RWPE2 (cell line): ENCODE results near the gene BRICD5.

ENCODE experiments used
- ATAC-seq: fragments of 200-7000 bp; cut with Tn5 transposase; 3 replicates; pipeline ENCODE4 v1.9.1; 2021; ENCODE audit warnings: low read depth
- DNase-seq: peaks from one replicate; pipeline ENCODE4 v3.0.0-alpha.2; 2020; ENCODE audit warnings: low spot score
- H3K27ac ChIP-seq: fragments of 450-650 bp; 2 replicates; pipeline ENCODE4 v1.5.1; 2017; ENCODE audit warnings: mild to moderate bottlenecking; ENCODE audit not compliant: poor library complexity, severe bottlenecking
- H3K27me3 ChIP-seq: fragments of 250-450 bp; sonication (Bioruptor Pico); 2 replicates; pipeline ENCODE4 v1.5.1; 2021; ENCODE audit warnings: mild to moderate bottlenecking, moderate library complexity; ENCODE audit not compliant: insufficient read depth, poor library complexity, severe bottlenecking
- H3K36me3 ChIP-seq: fragments of 250-450 bp; sonication (Bioruptor Pico); 2 replicates; pipeline ENCODE4 v1.5.1; 2020; ENCODE audit warnings: low read depth, mild to moderate bottlenecking, moderate library complexity
- H3K4me1 ChIP-seq: fragments of 250-450 bp; sonication (Bioruptor Pico); 2 replicates; pipeline ENCODE4 v1.5.1; 2021; ENCODE audit warnings: mild to moderate bottlenecking, moderate library complexity; ENCODE audit not compliant: insufficient read depth, poor library complexity, severe bottlenecking
- H3K4me3 ChIP-seq: fragments of 250-450 bp; sonication (Bioruptor Pico); 2 replicates; pipeline ENCODE4 v1.5.1; 2021; ENCODE audit warnings: mild to moderate bottlenecking, moderate library complexity; ENCODE audit not compliant: severe bottlenecking
- H3K9me3 ChIP-seq: fragments of 250-450 bp; sonication (Bioruptor Pico); 2 replicates; pipeline ENCODE4 v1.5.1; 2021; ENCODE audit warnings: mild to moderate bottlenecking, moderate library complexity; ENCODE audit not compliant: severe bottlenecking
- TF ChIP-seq, protein P1 (sequence below): fragments of 450-650 bp; IDR thresholded peaks from one replicate; pipeline ENCODE4 v1.5.1; 2017; ENCODE audit warnings: mild to moderate bottlenecking, moderate library complexity; ENCODE audit not compliant: poor library complexity, severe bottlenecking

The BRICD5 gene

DNA sequence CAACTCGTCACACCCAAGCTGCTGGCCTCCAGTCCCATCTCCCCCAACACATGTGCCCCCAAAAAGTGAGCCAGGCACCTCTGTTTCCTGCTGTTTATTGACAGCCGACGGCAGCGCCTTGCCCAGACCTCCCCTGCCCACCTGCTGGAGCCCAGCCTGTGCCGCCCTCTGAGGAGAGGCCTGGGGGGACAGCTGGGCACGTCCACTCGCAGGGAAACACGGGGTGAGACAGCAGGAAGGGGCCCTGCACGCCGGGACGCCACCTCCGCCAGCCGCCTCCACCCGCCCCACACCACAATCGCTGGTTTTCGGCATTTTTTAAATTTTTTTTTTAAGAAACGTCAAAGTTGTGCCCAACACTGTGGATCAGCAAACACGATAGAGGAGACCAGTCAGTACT lies 33.6 kb downstream of the BRICD5 start:
- Histone ChIP-seq H3K4me1 (peaks cover 5% of the 10 kb centered on the region), H3K27ac (peak overlapping the region; percentile 22), H3K27me3 (no peaks in the 10 kb centered on the region), H3K36me3 (peaks cover 42% of the 10 kb centered on the region), H3K9me3 (no peaks in the 10 kb centered on the region), H3K4me3 (no peak overlapping the region)
- ATAC-seq (no peak), DNase-seq (no peak)
- TF ChIP-seq, protein P1, sequence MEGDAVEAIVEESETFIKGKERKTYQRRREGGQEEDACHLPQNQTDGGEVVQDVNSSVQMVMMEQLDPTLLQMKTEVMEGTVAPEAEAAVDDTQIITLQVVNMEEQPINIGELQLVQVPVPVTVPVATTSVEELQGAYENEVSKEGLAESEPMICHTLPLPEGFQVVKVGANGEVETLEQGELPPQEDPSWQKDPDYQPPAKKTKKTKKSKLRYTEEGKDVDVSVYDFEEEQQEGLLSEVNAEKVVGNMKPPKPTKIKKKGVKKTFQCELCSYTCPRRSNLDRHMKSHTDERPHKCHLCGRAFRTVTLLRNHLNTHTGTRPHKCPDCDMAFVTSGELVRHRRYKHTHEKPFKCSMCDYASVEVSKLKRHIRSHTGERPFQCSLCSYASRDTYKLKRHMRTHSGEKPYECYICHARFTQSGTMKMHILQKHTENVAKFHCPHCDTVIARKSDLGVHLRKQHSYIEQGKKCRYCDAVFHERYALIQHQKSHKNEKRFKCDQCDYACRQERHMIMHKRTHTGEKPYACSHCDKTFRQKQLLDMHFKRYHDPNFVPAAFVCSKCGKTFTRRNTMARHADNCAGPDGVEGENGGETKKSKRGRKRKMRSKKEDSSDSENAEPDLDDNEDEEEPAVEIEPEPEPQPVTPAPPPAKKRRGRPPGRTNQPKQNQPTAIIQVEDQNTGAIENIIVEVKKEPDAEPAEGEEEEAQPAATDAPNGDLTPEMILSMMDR: no peak

- Histone ChIP-seq H3K4me3 (no peak overlapping the region), H3K27ac (peak overlapping the region; percentile 22), H3K36me3 (peaks cover 51% of the 10 kb centered on the region), H3K9me3 (no peaks in the 10 kb centered on the region), H3K27me3 (no peaks in the 10 kb centered on the region), H3K4me1 (peaks cover 5% of the 10 kb centered on the region)
- no peak for ATAC-seq
- TF ChIP-seq, protein P1: no peak
- no peak for DNase-seq
Observed at GRCh38 chr16:2176047-2176446, 34.6 kb downstream of the BRICD5 start.

DNA sequence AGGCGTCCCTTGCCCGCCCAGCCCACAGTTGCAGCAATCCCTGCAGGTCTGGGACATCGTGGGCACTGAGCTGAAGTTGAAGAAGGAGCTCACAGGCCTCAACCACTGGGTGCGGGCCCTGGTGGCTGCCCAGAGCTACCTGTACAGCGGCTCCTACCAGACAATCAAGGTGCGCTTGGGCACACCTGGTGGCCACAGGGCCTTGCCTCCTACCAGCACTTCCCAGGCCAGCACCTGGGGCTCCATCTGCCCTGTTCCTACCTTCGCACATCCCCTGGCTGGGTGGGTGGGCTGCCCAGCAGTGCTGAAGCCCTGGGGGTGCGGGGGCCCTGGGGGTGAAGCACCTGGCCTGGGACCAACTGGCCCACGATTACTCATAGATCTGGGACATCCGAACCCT lies 35.2 kb downstream of the BRICD5 start:
- ATAC-seq (no peak), DNase-seq (no peak)
- Histone ChIP-seq H3K27me3 (no peaks in the 10 kb centered on the region), H3K9me3 (no peaks in the 10 kb centered on the region), H3K36me3 (peaks cover 51% of the 10 kb centered on the region), H3K4me1 (peaks cover 5% of the 10 kb centered on the region), H3K27ac (no peak overlapping the region), H3K4me3 (no peak overlapping the region)
- TF ChIP-seq, protein P1: no peak

DNA sequence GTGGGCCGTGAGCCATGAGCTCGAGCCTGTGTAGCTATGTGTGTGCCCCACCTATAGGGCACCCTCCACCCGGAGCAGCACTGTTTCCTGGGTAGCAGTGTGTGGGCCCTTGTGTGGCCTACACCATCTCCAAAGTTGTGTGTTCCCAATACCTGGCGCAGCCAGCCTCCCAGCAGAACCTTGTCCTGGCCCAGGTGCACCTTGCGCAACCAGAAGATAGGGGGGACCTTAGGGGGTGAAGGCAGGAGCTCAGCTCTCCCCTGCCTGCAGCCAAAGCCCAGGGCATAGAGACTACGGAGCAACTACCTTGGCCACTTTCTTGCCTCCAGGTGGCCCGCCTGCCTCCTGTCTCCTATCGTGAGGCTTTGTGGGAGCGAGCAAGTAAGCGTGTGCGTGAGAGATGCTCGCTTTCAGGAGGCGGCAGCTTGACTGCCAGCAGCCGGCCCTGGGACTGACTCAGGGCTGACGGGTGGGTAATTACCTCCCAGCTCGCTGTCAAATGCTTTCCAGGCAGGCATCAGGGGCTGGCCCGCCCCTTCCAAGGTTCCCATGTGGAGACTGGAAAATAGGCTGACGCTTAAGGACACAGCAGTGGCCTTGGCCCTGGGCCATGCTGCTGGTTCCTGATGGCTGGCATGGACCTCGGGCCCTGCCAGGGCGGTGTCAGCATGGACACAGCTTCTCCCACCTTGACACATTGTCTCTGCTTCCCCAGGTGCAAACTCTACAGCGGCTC lies 36.1 kb downstream of the BRICD5 start:
- no peak overlapping the region for H3K27ac ChIP-seq
- H3K4me3 ChIP-seq: no peak overlapping the region
- H3K36me3 ChIP-seq: peaks cover 51% of the 10 kb centered on the region
- no peaks in the 10 kb centered on the region for H3K9me3 ChIP-seq
- ATAC-seq (no peak), DNase-seq (no peak)
- peaks cover 5% of the 10 kb centered on the region for H3K4me1 ChIP-seq
- TF ChIP-seq, protein P1: no peak
- H3K27me3 ChIP-seq: no peaks in the 10 kb centered on the region

- Histone ChIP-seq H3K4me3 (no peak overlapping the region), H3K36me3 (peaks cover 56% of the 10 kb centered on the region), H3K27me3 (no peaks in the 10 kb centered on the region), H3K27ac (no peak overlapping the region), H3K9me3 (no peaks in the 10 kb centered on the region), H3K4me1 (peaks cover 5% of the 10 kb centered on the region)
- no peak for ATAC-seq
- TF ChIP-seq, protein P1: no peak
- no peak for DNase-seq
Observed at GRCh38 chr16:2173916-2174315, 36.7 kb downstream of the BRICD5 start.
